Measurements from ENCODE around the gene TMEM30A. TPM values are rescaled to one million over a fixed set of nuclear protein-coding genes. Genes with fewer than 3 reads are reported as not detected.

TMEM30A gene
- total and polyA plus RNA-seq, 2 of the 13 experiments (the other 11 are each of a cell fraction or from before 2014, with no cell fraction given): 17.6 to 54.4 TPM

DNA sequence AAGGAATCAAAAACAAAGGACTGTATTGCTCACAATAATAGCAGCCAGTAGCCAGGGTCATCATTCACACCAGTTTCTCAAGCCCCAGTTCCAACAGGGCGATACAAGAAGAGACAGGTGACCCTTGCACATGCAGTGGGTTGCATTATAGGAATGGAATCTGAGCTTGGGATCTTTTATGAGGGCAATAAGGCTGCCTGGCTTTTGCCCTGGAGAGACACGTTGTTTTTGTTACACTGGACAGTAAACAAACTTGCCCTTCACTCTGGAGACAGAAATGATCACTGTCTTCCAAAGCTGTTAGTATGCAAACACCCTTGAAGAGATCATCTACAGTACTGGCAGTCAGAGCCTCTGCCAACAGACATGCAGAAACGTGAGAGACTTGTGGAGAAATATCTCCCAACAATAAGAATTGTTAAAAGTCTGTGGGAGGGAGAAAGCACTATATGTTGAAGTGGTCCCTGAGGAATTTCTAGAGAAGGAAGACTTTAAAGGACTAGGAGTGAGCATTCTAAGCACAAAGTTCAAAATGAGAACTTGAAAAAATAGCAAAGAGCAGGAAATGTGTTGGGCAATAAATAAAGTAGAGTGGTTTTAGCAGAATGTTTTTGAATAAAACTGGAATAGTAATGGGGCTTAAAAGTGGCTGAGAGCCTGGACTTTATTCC lies 72.5 kb downstream of the TMEM30A start:
- no peaks in the 10 kb centered on the region; the same call in 1 of the 2 replicates for H3K4me1 ChIP-seq (ENCODE audit: insufficient read depth, low read length)
- ATAC-seq (no peak), DNase-seq (ENCODE audit: low spot score) (no peak), FAIRE-seq (no peak)
- intact Hi-C loops (cut with micrococcal nuclease; ENCODE audit: unreplicated experiment) (loop anchor here (2.0 kb wide), 1 partner anchor 19 kb away; no protein-coding TSS in a partner anchor), in situ Hi-C loops (cut with HindIII; ENCODE audit: extremely low pct_ligation_motif_present, low pct_unique_long_range_greater_than_20kb) (loop anchor here (25.0 kb wide), 4 partner anchors 625 to 1475 kb away; no protein-coding TSS in a partner anchor)
- no TSS peak for BruUV-seq (replicated peaks)
- CTCF ChIA-PET (ENCODE audit: low intra/inter-chr PET ratio, low total read pairs): interaction anchor here (1.8 kb wide), 1 partner anchor 315 kb away, joined by 6 read pairs; no protein-coding TSS in a partner anchor
- TF ChIP-seq, protein P1, sequence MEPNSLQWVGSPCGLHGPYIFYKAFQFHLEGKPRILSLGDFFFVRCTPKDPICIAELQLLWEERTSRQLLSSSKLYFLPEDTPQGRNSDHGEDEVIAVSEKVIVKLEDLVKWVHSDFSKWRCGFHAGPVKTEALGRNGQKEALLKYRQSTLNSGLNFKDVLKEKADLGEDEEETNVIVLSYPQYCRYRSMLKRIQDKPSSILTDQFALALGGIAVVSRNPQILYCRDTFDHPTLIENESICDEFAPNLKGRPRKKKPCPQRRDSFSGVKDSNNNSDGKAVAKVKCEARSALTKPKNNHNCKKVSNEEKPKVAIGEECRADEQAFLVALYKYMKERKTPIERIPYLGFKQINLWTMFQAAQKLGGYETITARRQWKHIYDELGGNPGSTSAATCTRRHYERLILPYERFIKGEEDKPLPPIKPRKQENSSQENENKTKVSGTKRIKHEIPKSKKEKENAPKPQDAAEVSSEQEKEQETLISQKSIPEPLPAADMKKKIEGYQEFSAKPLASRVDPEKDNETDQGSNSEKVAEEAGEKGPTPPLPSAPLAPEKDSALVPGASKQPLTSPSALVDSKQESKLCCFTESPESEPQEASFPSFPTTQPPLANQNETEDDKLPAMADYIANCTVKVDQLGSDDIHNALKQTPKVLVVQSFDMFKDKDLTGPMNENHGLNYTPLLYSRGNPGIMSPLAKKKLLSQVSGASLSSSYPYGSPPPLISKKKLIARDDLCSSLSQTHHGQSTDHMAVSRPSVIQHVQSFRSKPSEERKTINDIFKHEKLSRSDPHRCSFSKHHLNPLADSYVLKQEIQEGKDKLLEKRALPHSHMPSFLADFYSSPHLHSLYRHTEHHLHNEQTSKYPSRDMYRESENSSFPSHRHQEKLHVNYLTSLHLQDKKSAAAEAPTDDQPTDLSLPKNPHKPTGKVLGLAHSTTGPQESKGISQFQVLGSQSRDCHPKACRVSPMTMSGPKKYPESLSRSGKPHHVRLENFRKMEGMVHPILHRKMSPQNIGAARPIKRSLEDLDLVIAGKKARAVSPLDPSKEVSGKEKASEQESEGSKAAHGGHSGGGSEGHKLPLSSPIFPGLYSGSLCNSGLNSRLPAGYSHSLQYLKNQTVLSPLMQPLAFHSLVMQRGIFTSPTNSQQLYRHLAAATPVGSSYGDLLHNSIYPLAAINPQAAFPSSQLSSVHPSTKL (CRISPR knock-in tag; IDR thresholded peaks at IDR 0.05): no peak
- TF ChIP-seq SP1 (IDR thresholded peaks at IDR 0.05): no peak
- no peak for TF ChIP-seq SP1 (CRISPR knock-in tag; IDR thresholded peaks at IDR 0.05)
- TF ChIP-seq ZC3H4 (CRISPR knock-in tag; IDR thresholded peaks at IDR 0.05; ENCODE audit: borderline replicate concordance): no peak
- TF ChIP-seq KMT2B (CRISPR knock-in tag; IDR thresholded peaks at IDR 0.05): no peak
- no peak for TF ChIP-seq REL (CRISPR knock-in tag; conservative IDR thresholded peaks at IDR 0.05)
- no peak for TF ChIP-seq NR2C2 (CRISPR knock-in tag; IDR thresholded peaks at IDR 0.05; ENCODE audit: borderline replicate concordance)
- TF ChIP-seq, protein P2, sequence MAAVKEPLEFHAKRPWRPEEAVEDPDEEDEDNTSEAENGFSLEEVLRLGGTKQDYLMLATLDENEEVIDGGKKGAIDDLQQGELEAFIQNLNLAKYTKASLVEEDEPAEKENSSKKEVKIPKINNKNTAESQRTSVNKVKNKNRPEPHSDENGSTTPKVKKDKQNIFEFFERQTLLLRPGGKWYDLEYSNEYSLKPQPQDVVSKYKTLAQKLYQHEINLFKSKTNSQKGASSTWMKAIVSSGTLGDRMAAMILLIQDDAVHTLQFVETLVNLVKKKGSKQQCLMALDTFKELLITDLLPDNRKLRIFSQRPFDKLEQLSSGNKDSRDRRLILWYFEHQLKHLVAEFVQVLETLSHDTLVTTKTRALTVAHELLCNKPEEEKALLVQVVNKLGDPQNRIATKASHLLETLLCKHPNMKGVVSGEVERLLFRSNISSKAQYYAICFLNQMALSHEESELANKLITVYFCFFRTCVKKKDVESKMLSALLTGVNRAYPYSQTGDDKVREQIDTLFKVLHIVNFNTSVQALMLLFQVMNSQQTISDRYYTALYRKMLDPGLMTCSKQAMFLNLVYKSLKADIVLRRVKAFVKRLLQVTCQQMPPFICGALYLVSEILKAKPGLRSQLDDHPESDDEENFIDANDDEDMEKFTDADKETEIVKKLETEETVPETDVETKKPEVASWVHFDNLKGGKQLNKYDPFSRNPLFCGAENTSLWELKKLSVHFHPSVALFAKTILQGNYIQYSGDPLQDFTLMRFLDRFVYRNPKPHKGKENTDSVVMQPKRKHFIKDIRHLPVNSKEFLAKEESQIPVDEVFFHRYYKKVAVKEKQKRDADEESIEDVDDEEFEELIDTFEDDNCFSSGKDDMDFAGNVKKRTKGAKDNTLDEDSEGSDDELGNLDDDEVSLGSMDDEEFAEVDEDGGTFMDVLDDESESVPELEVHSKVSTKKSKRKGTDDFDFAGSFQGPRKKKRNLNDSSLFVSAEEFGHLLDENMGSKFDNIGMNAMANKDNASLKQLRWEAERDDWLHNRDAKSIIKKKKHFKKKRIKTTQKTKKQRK (IDR thresholded peaks at IDR 0.05; ENCODE audit: low read length): no peak
- no peak for TF ChIP-seq ZNF709 (CRISPR knock-in tag; IDR thresholded peaks at IDR 0.05)
- no peak for TF ChIP-seq ZBTB20 (CRISPR knock-in tag; IDR thresholded peaks at IDR 0.05; ENCODE audit: borderline replicate concordance, low read depth)
- TF ChIP-seq ZNF83 (CRISPR knock-in tag; IDR thresholded peaks at IDR 0.05; ENCODE audit: borderline replicate concordance): no peak
- no peak for TF ChIP-seq ZNF446 (CRISPR knock-in tag; IDR thresholded peaks at IDR 0.05)
- no peak for TF ChIP-seq YEATS4 (CRISPR knock-in tag; IDR thresholded peaks at IDR 0.05; ENCODE audit: borderline replicate concordance)
- no peak for TF ChIP-seq ARID2 (CRISPR knock-in tag; IDR thresholded peaks at IDR 0.05; ENCODE audit: borderline replicate concordance)
- TF ChIP-seq HIVEP1 (CRISPR knock-in tag; IDR thresholded peaks at IDR 0.05): no peak
- no peak for TF ChIP-seq ZNF644 (CRISPR knock-in tag; IDR thresholded peaks at IDR 0.05; ENCODE audit: low read depth)
- TF ChIP-seq TBP (CRISPR knock-in tag; IDR thresholded peaks at IDR 0.05): no peak
- no peak overlapping the region for H2AFZ ChIP-seq (ENCODE audit: low read length)
- POLR2A ChIA-PET: no interaction called here
- H3K4me2 ChIP-seq (ENCODE audit: low read depth, low read length): no peak overlapping the region
- H3K27me3 ChIP-seq (ENCODE audit: control insufficient read depth in 1 of 2, insufficient read depth in 2 of 2, low read length in 2 of 2): peaks cover 3 to 18% of the 10 kb centered on the region in 2 experiments; a peak in 4 of 5 replicates
- no peaks in the 10 kb centered on the region for H3K36me3 ChIP-seq (replicated peaks in 1 of 2; ENCODE audit: control insufficient read depth in 1 of 2, insufficient read depth in 2 of 2, low read length in 2 of 2)
- WGBS (ENCODE audit: low lambda C conversion rate): 0% methylated on average over 3 of the region's 3 CpGs
- H3K9ac ChIP-seq (ENCODE audit: insufficient read depth, low read depth, low read length): no peak overlapping the region
- H4K20me1 ChIP-seq (ENCODE audit: insufficient read depth, low read length): no peaks in the 10 kb centered on the region
- no peak overlapping the region for H3K27ac ChIP-seq (ENCODE audit: extremely low read length, insufficient read depth, low read length)
- H3K4me3 ChIP-seq (replicated peaks in 1 of 3; ENCODE audit: insufficient read depth in 1 of 3, low read depth in 2 of 3, low read length in 3 of 3): no peak overlapping the region
- H3K79me2 ChIP-seq (ENCODE audit: insufficient read depth, low read length): no peaks in the 10 kb centered on the region
- no peaks in the 10 kb centered on the region for H3K9me3 ChIP-seq (ENCODE audit: low read length)

Measured in HepG2 (cell line).